HG02798 (cell line): ENCODE measurements around the gene FCER1G.

ENCODE experiments used
- ATAC-seq: cut with Tn5 transposase; IDR thresholded peaks from one replicate; pipeline ENCODE4 v1.9.1; 2021; ENCODE audit warnings: mild to moderate bottlenecking; ENCODE audit not compliant: unreplicated experiment, poor library complexity

FCER1G gene

DNA sequence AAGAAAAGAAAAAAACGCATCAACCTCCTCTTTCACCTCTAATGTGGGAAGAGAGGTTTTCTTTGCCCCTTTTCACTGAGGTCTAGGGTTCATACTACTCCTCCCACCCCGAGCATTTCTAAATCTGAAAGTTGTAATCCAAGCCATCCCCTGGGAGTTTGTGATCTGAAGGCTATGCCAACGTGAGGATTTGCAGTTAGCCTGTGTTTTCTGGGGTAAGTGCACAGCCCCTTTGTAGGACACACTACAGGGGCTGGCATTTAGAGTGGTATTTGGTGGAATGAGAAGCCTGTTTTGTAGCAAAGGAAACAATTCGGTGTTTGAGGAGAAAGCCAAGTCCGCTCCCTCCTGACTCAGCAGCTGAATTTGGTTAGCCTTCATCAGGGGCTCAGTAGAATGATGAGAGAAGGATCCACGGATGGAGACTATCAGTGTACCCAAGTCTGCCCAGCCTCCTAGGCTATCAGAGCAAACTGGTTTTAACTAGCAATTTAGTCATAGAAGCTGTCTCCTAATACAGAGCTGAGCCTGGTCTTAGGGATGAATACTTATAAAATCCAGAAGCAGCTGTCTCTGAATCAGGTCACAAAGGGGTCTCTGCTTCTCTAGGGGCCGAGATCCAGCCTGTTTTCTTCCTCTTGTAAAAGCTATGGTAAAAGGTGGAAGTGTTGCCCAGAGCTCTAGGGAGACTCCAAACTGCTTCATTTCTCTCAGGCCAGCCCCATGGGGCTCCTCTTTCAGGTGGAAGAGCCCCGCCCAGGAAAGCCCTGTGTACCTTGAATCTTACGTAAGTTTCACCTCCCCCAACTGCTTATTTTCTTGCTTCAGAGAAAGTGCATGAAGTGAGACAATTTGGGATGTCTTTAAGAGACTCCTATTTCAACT is 45.5 kb downstream of the FCER1G start:
- no peak for ATAC-seq

DNA sequence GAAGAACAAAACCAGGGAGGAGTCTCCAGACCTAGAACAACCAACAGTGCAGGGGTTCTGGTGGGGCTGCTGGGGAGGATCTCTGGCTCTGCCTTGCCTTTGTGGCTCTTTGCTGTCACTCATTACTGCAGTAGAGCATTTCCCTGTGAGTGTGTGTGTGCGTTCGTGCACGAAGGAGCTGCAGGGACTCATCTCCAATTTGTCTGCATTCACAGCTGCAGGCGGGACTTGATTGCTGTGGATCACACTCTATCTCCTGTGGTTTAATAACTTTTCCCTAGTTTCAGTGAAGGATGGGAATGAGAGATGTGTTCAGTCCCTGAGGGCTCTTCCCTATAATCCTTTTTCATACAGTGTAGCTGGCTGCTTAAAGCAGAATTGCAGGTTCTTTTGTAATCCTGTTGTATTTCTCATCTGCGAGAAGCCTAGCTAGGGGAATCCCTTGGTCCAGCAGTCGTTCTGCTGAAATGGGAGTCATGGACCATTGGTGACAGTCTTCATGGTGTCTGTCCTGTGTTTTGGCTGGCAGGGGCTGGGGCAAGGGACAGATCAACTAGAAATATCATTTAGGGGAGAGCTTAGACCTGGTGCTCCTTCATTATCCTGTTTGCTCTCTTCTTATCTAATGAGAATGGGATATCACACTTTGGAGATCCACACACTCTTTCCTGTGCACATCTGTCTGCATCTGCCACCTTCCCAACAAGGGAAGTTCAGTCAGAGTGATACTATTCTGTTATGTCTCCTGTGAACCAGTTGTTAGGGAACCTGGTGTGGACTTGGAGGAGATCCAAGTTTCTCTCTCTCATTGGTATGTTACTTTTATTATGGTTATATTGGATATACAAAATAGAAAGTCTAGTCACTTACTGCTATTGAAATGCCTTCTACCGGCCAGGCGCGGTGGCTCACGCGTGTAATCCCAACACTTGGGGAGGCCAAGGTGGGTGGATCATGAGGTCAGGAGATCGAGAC is 46.5 kb downstream of the FCER1G start:
- ATAC-seq: no peak

DNA sequence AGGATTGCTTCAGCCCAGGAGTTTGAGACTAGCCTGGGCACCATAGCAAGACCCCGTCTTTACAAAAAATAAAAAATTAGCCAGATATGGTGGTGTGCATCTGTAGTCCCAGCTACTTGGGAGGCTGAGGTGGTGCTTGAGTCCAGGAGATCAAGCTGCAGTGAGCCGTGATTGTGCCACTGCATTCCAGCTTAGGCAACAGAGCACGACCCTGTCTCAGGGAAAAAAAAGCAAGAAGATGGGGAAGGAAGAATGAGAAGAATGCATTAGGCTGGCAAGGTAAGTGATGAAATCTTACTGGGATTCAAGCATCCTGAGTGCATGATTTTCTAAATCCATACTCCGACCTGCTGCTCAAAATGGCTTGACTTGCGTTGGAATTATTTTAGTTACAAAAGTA is 50.2 kb downstream of the FCER1G start:
- no peak for ATAC-seq

DNA sequence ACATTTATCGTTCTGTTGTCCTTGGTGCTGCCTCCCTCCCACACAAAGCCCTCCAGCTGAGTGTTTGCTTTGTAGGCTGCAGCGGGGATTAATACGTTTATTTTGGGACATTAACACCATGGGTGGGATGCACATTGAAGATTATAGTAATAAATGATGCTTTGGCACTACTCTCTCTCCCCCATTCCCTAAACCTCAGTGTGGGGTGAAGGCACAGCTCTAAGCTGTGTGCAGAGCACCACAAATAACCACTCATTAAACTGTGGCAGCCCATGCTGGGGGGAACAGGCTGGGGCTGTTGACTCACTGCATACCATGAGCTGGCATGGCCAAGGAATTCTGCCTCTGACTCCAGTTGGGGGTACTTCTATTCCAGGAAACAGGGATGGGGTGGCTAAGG is 51.1 kb downstream of the FCER1G start:
- ATAC-seq: no peak

DNA sequence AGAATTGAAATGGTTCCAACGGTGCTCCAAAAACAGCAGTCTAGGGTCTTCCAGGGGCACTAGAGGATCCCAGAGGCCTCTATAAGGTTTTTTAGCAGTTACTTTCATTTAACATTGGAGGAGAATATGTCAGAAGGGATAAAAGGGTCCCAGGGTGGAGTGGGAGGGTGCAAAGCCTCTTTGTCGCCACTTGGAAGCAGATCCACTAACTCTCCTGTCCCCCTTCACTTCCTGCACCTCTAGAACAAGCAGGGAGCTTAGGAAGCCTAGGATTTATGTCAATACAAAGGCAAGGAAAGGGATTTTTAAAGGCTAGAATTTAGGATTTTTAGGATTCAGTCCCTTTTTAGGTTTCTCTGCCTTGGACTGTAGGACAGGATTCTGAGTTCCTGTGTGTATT is 51.7 kb downstream of the FCER1G start:
- no peak for ATAC-seq

DNA sequence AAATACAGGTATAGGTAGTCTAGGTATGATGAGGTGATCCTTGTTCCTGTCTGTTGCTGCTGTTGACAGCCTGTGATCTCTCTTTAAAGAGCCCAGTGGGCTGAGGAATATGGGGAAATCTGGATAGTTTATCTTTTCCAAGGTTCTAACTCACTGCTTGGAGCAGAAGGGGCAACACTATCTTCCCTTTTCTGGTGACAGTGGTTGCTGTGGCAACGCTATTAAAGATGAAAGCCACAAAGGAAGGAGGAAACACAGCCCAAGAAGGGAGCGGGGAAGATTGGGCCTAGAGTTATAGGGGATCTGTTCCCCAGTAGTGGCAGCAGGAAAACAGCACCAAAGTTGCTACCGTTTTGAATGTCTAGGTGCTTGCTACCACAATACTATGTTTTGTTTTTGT is 52.2 kb downstream of the FCER1G start:
- no peak for ATAC-seq
